GM20000 (cell line): Measurements from ENCODE around the gene TMC4.

Source experiments
- DNase-seq: peaks from one replicate; pipeline ENCODE4 v3.0.0; 2012; ENCODE audit warnings: low spot score
- TF ChIP-seq, protein P1 (sequence below): IDR thresholded peaks from 2 replicates; pipeline ENCODE4 v1.5.1; 2012; ENCODE audit warnings: mild to moderate bottlenecking, control low read depth; ENCODE audit errors: extremely low read depth, missing control alignments

The TMC4 gene

DNA sequence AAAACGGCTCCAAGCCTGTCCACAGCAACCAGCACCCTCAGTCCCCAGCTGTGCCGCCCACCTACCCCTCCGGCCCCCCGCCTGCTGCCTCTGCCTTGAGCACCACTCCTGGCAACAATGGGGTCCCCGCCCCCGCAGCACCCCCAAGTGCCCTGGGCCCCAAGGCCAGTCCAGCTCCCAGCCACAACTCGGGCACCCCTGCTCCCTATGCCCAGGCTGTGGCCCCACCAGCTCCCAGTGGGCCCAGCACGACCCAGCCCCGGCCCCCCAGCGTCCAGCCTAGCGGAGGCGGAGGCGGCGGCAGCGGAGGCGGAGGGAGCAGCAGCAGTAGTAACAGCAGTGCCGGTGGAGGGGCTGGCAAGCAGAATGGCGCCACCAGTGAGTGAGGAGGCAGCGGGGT is 24.8 kb downstream of the TMC4 start:
- TF ChIP-seq, protein P1, sequence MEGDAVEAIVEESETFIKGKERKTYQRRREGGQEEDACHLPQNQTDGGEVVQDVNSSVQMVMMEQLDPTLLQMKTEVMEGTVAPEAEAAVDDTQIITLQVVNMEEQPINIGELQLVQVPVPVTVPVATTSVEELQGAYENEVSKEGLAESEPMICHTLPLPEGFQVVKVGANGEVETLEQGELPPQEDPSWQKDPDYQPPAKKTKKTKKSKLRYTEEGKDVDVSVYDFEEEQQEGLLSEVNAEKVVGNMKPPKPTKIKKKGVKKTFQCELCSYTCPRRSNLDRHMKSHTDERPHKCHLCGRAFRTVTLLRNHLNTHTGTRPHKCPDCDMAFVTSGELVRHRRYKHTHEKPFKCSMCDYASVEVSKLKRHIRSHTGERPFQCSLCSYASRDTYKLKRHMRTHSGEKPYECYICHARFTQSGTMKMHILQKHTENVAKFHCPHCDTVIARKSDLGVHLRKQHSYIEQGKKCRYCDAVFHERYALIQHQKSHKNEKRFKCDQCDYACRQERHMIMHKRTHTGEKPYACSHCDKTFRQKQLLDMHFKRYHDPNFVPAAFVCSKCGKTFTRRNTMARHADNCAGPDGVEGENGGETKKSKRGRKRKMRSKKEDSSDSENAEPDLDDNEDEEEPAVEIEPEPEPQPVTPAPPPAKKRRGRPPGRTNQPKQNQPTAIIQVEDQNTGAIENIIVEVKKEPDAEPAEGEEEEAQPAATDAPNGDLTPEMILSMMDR, result no peak
- no peak for DNase-seq

DNA sequence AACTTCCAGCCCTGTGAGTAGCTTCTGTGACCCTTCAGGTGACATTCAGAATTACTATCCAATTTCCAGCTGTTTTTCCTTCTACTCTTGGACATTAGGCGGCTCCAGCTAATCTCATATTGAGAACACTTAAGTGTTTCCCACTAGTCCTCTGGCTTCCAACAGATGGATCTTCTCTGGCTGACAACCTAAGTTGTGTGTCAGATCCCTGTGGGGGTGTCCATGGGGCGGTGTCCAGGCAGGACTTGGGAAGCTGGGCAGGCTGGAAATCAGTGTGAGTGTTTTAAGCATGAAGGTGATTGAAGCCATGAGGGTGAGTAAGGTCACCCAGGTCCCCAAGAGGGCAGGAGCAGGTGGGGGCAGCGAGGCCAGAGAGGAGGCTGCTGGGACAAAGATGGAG is 25.3 kb downstream of the TMC4 start:
- DNase-seq, result no peak
- TF ChIP-seq, protein P1, result no peak

DNA sequence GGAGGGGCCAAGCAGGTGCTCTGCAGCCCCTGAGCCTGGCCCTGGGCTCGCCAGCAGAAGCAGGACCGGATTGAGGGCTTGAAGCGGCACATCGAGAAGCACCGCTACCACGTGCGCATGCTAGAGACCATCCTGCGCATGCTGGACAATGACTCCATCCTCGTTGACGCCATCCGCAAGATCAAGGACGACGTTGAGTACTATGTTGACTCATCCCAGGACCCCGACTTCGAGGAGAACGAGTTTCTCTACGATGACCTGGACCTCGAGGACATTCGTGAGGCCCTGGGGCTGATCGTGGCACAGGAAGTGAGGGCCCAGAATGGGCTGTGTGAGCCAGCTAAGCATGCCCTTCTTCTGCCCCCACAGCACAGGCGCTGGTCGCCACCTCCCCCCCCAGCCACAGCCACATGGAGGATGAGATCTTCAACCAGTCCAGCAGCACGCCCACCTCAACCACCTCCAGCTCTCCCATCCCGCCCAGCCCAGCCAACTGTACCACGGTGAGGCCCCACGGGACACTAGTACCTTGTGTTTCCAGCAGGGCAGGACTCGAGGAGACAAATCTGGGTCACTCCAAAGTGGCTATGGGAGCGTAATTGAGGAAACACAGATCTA is 27.3 kb downstream of the TMC4 start:
- TF ChIP-seq, protein P1, result no peak
- no peak for DNase-seq

DNA sequence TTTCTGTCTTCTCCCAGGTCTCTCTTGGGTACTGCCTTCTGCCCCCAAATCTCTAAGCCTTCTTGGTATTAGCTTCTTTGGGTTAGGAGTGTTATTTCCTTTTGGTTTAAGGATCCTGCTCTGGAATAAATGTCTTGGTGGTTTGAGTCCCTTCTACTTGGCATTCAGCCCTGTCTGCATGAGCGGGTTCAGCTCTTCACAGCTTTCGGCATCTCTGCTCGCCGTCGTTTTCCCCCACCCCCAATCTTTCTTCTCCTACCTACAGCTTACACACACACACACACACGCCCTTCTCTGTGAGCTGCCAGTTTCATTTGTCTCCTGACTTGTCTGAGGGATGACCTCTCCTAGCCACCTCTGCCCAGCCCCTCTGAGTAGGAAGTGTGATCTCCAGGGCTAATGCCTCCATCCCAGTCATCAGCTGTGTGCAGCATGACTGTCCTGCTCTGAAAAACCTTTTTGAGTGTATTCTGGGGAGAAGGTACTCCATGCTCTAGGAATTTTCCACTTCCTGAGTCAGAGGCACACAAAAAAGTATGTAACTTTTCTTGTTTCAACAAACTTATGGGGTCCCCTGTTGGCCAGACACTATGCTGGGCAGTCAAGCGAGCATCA is 30.7 kb downstream of the TMC4 start:
- no peak for DNase-seq
- TF ChIP-seq, protein P1, result no peak

DNA sequence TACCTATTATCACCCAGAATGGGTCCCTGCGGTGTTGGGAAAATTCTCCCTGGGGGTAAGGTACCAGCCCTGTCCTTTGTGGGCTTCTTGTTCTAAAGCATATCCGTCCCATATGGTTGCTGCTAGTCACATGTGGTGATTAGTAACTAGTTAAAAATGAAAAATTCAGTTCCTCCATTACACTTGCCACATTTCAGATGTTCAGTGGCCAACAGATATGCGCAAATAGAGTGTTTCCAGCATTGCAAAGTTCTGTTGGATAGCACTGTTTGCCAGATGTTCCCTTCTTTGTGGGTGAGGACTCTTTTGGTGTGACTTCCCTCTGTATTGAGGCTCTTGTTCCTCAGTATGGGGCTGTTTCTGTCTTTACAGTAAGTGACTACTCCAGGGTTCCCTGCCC is 31.6 kb downstream of the TMC4 start:
- TF ChIP-seq, protein P1, result no peak
- no peak for DNase-seq

DNA sequence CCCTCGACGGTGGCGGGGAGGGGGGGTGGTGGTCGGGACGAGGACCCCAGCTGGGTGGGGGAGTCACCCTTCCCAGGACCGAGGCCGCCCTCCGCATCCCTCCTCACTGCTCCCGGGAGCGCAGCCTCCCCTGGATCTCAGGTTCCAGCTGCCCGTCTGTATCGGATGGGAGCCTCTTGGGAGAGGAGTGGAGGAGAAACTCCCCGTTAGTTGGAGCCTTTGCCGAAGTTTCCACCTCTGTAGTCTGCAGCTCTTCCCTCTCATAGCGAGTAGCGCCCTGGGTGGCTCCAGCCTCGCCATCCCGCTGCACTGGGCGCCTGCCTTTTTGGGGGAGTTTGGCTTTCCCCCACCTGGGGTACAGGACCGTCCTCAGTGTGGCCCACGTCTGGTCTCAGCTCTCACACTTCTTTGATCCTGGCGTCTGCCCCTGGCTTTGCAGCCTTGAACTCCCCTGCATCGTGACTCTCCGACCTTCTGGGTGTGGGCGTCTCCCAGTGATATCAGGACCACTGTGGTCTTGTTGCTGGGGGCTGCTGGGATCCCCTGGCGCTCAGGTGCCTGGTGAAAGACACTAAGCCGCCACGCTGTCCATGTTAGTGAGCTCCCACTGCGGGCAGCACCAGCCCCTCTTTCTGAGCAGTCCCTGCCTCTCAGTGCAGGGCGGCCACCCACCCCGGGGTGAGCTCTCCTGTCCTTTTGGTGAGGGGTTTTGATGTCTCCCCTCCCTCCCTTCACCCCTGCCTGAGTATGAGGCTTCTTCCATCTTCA is 34.3 kb downstream of the TMC4 start:
- TF ChIP-seq, protein P1, result no peak
- no peak for DNase-seq
